ENCODE measurements around the gene GIMAP2.

Gene GIMAP2

DNA sequence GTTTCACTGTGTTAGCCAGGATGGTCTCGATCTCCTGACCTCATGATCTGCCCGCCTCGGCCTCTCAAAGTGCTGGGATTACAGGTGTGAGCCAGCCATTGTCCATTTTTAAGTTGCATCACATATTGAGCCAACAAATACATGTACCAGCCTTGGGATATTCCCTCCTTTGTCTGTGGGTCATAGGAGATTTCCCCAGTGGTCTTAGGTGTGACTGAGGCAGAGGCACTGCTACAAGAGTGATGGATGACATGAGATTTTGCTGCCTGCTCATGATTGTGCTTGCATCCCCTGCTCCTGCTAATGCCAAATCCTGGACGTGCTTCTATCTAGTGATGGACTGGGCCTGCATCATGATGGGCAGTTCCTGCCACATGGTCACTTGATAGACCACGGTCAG, 42.6 kb upstream of the GIMAP2 start:
- no peak for ATAC-seq
- TF ChIP-seq GLIS3 (CRISPR knock-in tag; IDR thresholded peaks at IDR 0.05): no peak
- no peak for TF ChIP-seq ZFP30 (CRISPR knock-in tag; IDR thresholded peaks at IDR 0.05)
- no peak for TF ChIP-seq ISL1 (CRISPR knock-in tag; IDR thresholded peaks at IDR 0.05)
- TF ChIP-seq SNAI2 (CRISPR knock-in tag; IDR thresholded peaks at IDR 0.05): no peak
- no peak for TF ChIP-seq ZNF565 (CRISPR knock-in tag; conservative IDR thresholded peaks at IDR 0.05; ENCODE audit: low read depth)
- TF ChIP-seq ESRRG (CRISPR knock-in tag; IDR thresholded peaks at IDR 0.05): no peak

DNA sequence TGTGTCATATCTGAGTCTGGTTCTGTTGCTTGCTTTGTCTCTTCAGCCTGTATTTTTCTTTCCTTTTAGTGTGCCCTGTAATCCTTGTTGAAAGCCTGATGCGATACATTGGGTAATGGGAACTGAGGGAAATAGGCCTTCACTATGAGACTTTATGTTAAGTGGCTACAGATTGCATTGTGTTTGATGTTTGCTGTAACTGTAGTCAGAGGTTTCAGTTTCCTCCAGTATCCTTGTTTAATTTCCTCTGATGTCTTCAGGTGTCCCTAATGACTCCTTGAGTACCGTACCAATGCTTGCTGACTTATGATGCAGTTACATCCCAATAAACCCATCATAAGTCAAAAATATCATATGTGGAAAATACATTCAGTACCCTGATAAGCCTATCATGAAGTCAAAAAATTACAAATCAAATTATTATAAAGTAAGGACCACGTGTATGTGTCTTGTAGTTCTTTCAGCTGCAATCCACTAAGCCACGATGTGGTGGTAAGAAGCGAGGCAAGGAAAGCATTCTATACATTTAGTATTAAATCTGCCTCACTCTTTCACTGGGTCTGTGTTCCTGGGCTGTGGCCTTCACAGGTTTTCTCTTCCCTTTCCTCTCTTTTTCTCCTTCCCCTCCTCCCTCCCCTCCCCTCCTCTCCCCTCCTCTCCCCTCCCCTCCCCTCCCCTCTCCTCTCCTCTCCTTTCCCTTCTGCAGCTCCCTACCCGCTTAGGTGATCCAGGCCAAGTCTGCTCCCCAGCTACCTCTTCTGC, 40.1 kb upstream of the GIMAP2 start:
- TF ChIP-seq ZFP3 (CRISPR knock-in tag; IDR thresholded peaks at IDR 0.05): no peak
- TF ChIP-seq PPARA (CRISPR knock-in tag; IDR thresholded peaks at IDR 0.05; ENCODE audit: borderline replicate concordance): no peak
- TF ChIP-seq GLIS3 (CRISPR knock-in tag; IDR thresholded peaks at IDR 0.05): no peak
- TF ChIP-seq ZNF70 (CRISPR knock-in tag; IDR thresholded peaks at IDR 0.05): no peak
- TF ChIP-seq ISL1 (CRISPR knock-in tag; IDR thresholded peaks at IDR 0.05): no peak
- TF ChIP-seq, protein P1, sequence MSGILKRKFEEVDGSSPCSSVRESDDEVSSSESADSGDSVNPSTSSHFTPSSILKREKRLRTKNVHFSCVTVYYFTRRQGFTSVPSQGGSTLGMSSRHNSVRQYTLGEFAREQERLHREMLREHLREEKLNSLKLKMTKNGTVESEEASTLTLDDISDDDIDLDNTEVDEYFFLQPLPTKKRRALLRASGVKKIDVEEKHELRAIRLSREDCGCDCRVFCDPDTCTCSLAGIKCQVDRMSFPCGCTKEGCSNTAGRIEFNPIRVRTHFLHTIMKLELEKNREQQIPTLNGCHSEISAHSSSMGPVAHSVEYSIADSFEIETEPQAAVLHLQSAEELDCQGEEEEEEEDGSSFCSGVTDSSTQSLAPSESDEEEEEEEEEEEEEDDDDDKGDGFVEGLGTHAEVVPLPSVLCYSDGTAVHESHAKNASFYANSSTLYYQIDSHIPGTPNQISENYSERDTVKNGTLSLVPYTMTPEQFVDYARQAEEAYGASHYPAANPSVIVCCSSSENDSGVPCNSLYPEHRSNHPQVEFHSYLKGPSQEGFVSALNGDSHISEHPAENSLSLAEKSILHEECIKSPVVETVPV (CRISPR knock-in tag; IDR thresholded peaks at IDR 0.05): no peak
- TF ChIP-seq ARNTL (CRISPR knock-in tag; IDR thresholded peaks at IDR 0.05; ENCODE audit: borderline replicate concordance, low read depth): no peak
- no peak for TF ChIP-seq SNAI2 (CRISPR knock-in tag; IDR thresholded peaks at IDR 0.05)
- TF ChIP-seq, protein P2, sequence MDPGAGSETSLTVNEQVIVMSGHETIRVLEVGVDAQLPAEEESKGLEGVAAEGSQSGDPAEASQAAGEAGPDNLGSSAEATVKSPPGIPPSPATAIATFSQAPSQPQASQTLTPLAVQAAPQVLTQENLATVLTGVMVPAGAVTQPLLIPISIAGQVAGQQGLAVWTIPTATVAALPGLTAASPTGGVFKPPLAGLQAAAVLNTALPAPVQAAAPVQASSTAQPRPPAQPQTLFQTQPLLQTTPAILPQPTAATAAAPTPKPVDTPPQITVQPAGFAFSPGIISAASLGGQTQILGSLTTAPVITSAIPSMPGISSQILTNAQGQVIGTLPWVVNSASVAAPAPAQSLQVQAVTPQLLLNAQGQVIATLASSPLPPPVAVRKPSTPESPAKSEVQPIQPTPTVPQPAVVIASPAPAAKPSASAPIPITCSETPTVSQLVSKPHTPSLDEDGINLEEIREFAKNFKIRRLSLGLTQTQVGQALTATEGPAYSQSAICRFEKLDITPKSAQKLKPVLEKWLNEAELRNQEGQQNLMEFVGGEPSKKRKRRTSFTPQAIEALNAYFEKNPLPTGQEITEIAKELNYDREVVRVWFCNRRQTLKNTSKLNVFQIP (CRISPR knock-in tag; IDR thresholded peaks at IDR 0.05; ENCODE audit: borderline replicate concordance, low read depth): no peak
- TF ChIP-seq RARB (CRISPR knock-in tag; IDR thresholded peaks at IDR 0.05): no peak
- TF ChIP-seq, protein P3, sequence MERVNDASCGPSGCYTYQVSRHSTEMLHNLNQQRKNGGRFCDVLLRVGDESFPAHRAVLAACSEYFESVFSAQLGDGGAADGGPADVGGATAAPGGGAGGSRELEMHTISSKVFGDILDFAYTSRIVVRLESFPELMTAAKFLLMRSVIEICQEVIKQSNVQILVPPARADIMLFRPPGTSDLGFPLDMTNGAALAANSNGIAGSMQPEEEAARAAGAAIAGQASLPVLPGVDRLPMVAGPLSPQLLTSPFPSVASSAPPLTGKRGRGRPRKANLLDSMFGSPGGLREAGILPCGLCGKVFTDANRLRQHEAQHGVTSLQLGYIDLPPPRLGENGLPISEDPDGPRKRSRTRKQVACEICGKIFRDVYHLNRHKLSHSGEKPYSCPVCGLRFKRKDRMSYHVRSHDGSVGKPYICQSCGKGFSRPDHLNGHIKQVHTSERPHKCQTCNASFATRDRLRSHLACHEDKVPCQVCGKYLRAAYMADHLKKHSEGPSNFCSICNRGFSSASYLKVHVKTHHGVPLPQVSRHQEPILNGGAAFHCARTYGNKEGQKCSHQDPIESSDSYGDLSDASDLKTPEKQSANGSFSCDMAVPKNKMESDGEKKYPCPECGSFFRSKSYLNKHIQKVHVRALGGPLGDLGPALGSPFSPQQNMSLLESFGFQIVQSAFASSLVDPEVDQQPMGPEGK (CRISPR knock-in tag; IDR thresholded peaks at IDR 0.05; ENCODE audit: borderline replicate concordance): no peak
- ATAC-seq: no peak

DNA sequence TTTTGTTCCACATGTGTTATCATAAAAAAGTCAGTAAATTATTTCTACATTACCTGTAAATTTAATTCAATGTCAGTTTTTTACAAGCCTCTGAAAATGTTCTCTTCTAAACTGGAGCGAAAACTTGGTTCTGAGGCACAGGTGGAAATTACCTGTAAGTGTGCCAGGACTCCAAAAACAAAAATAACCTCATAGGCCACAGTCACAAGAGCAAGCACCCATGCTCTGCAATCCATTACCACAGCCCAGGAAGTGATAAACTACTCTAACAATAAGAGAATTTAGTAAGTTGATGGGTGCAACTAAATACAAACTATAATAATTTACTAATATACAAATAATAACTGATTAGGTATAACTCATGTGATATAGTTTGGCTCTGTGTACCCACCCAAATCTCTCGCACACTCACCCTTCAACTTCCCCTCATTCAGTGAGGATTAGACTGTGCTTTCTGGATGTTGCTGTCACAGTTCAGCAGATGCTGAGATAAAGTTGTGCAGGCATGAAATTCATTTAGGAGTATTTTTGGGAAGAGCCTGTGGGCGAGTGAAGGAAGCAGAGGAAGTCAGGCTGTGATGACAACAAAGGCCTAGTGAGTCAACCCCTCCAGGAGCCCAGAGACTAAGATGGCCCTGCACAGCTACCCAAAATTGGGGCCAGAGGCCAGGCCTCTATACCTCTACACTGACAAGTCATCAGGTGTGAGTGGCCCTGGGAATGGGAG, 37.0 kb upstream of the GIMAP2 start:
- TF ChIP-seq ZFP30 (CRISPR knock-in tag; IDR thresholded peaks at IDR 0.05) (no peak), RARB (CRISPR knock-in tag; IDR thresholded peaks at IDR 0.05) (no peak), PPARA (CRISPR knock-in tag; IDR thresholded peaks at IDR 0.05; ENCODE audit: borderline replicate concordance) (no peak)
- TF ChIP-seq, protein P2 (CRISPR knock-in tag; IDR thresholded peaks at IDR 0.05; ENCODE audit: borderline replicate concordance, low read depth): no peak
- no peak for ATAC-seq

DNA sequence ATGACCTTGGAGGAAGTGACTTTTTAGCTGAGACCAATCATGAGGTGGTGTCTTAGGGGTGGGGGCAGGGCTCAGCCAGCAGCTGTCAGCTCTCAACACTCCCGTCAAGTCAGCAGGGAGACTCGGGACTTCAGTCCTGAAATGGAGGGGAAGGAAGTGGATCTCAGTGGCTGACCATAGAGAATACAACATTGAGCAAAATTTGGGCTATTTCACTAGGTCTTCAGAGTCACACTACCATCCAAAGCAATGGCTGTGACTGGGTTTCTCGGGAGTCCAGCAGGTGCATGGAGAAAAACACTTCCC, 36.5 kb upstream of the GIMAP2 start:
- ATAC-seq: no peak
- TF ChIP-seq ZNF8 (CRISPR knock-in tag; IDR thresholded peaks at IDR 0.05): no peak
- no peak for TF ChIP-seq ZFP3 (CRISPR knock-in tag; IDR thresholded peaks at IDR 0.05)
- TF ChIP-seq, protein P4, sequence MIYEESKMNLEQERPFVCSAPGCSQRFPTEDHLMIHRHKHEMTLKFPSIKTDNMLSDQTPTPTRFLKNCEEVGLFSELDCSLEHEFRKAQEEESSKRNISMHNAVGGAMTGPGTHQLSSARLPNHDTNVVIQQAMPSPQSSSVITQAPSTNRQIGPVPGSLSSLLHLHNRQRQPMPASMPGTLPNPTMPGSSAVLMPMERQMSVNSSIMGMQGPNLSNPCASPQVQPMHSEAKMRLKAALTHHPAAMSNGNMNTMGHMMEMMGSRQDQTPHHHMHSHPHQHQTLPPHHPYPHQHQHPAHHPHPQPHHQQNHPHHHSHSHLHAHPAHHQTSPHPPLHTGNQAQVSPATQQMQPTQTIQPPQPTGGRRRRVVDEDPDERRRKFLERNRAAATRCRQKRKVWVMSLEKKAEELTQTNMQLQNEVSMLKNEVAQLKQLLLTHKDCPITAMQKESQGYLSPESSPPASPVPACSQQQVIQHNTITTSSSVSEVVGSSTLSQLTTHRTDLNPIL (CRISPR knock-in tag; IDR thresholded peaks at IDR 0.05; ENCODE audit: low read depth): no peak
- TF ChIP-seq BACH2 (CRISPR knock-in tag; IDR thresholded peaks at IDR 0.05; ENCODE audit: borderline replicate concordance): no peak
- no peak for TF ChIP-seq ZNF70 (CRISPR knock-in tag; IDR thresholded peaks at IDR 0.05)
- TF ChIP-seq CSDC2 (CRISPR knock-in tag; IDR thresholded peaks at IDR 0.05): no peak
- TF ChIP-seq ARNTL (CRISPR knock-in tag; IDR thresholded peaks at IDR 0.05; ENCODE audit: borderline replicate concordance, low read depth): no peak
- no peak for TF ChIP-seq ISL1 (CRISPR knock-in tag; IDR thresholded peaks at IDR 0.05)
- TF ChIP-seq, protein P5, sequence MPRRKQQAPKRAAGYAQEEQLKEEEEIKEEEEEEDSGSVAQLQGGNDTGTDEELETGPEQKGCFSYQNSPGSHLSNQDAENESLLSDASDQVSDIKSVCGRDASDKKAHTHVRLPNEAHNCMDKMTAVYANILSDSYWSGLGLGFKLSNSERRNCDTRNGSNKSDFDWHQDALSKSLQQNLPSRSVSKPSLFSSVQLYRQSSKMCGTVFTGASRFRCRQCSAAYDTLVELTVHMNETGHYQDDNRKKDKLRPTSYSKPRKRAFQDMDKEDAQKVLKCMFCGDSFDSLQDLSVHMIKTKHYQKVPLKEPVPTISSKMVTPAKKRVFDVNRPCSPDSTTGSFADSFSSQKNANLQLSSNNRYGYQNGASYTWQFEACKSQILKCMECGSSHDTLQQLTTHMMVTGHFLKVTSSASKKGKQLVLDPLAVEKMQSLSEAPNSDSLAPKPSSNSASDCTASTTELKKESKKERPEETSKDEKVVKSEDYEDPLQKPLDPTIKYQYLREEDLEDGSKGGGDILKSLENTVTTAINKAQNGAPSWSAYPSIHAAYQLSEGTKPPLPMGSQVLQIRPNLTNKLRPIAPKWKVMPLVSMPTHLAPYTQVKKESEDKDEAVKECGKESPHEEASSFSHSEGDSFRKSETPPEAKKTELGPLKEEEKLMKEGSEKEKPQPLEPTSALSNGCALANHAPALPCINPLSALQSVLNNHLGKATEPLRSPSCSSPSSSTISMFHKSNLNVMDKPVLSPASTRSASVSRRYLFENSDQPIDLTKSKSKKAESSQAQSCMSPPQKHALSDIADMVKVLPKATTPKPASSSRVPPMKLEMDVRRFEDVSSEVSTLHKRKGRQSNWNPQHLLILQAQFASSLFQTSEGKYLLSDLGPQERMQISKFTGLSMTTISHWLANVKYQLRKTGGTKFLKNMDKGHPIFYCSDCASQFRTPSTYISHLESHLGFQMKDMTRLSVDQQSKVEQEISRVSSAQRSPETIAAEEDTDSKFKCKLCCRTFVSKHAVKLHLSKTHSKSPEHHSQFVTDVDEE (CRISPR knock-in tag; IDR thresholded peaks at IDR 0.05): no peak
- no peak for TF ChIP-seq ZFP30 (CRISPR knock-in tag; IDR thresholded peaks at IDR 0.05)
- TF ChIP-seq PPARA (CRISPR knock-in tag; IDR thresholded peaks at IDR 0.05; ENCODE audit: borderline replicate concordance): no peak
- no peak for TF ChIP-seq OSR1 (CRISPR knock-in tag; IDR thresholded peaks at IDR 0.05)
- TF ChIP-seq ZNF565 (CRISPR knock-in tag; conservative IDR thresholded peaks at IDR 0.05; ENCODE audit: low read depth): no peak
- TF ChIP-seq SNAI2 (CRISPR knock-in tag; IDR thresholded peaks at IDR 0.05): no peak
- TF ChIP-seq GLIS3 (CRISPR knock-in tag; IDR thresholded peaks at IDR 0.05): no peak
- no peak for TF ChIP-seq TOX (CRISPR knock-in tag; IDR thresholded peaks at IDR 0.05; ENCODE audit: borderline replicate concordance)
